ENCODE measurements around the gene ARHGAP42.

ARHGAP42 gene

GRCh38 chr11:100936781-100937180 is 249.7 kb downstream of the ARHGAP42 start:
- TF ChIP-seq CTCF (IDR thresholded peaks at IDR 0.05; ENCODE audit: control extremely low read depth, extremely low read depth, low read depth, missing control alignments), result no peak
- ChIA-PET POLR2A (no interaction called here), CTCF (no interaction called here)
- DNase-seq (ENCODE audit: extremely low spot score), result no peak

- no peak for TF ChIP-seq CTCF (IDR thresholded peaks at IDR 0.05; ENCODE audit: control extremely low read depth, extremely low read depth, low read depth, missing control alignments)
- ChIA-PET CTCF (interaction anchor here (1.1 to 2.5 kb wide), 3 partner anchors 9 to 363 kb away, joined by 3 to 6 read pairs (median 6); no protein-coding TSS in a partner anchor), POLR2A (no interaction called here)
- DNase-seq (ENCODE audit: extremely low spot score), result no peak
Observed at GRCh38 chr11:100939571-100939970, 252.5 kb downstream of the ARHGAP42 start.

- no peak for DNase-seq (ENCODE audit: extremely low spot score)
- no peak for TF ChIP-seq CTCF (IDR thresholded peaks at IDR 0.05; ENCODE audit: control extremely low read depth, extremely low read depth, low read depth, missing control alignments)
- ChIA-PET POLR2A (no interaction called here), CTCF (interaction anchor here (1.1 to 2.5 kb wide), 3 partner anchors 9 to 363 kb away, joined by 3 to 6 read pairs (median 6); no protein-coding TSS in a partner anchor)
Observed at GRCh38 chr11:100940111-100940510, 253.0 kb downstream of the ARHGAP42 start.

GRCh38 chr11:100941033-100941432 is 253.9 kb downstream of the ARHGAP42 start:
- POLR2A ChIA-PET, result no interaction called here
- CTCF ChIA-PET, result no interaction called here
- TF ChIP-seq CTCF (IDR thresholded peaks at IDR 0.05; ENCODE audit: control extremely low read depth, extremely low read depth, low read depth, missing control alignments), result no peak
- DNase-seq (ENCODE audit: extremely low spot score), result no peak

- CTCF ChIA-PET, result no interaction called here
Observed at GRCh38 chr11:100942016-100942415, 254.9 kb downstream of the ARHGAP42 start.

GRCh38 chr11:100948936-100949335 is 261.8 kb downstream of the ARHGAP42 start:
- no peak for TF ChIP-seq CTCF (IDR thresholded peaks at IDR 0.05; ENCODE audit: control extremely low read depth, extremely low read depth, low read depth, missing control alignments)
- ChIA-PET POLR2A (no interaction called here), CTCF (no interaction called here)
- DNase-seq (ENCODE audit: extremely low spot score), result no peak

More at GRCh38 chr11:100942016-100942415, 254.9 kb downstream of the ARHGAP42 start:
- TF ChIP-seq CTCF (IDR thresholded peaks at IDR 0.05; ENCODE audit: control extremely low read depth, extremely low read depth, low read depth, missing control alignments), result no peak
- DNase-seq (ENCODE audit: extremely low spot score), result no peak
- POLR2A ChIA-PET, result no interaction called here

- CTCF ChIA-PET, result no interaction called here
- POLR2A ChIA-PET, result no interaction called here
- DNase-seq (ENCODE audit: extremely low spot score), result no peak
- no peak for TF ChIP-seq CTCF (IDR thresholded peaks at IDR 0.05; ENCODE audit: control extremely low read depth, extremely low read depth, low read depth, missing control alignments)
Observed at GRCh38 chr11:100949443-100949842, 262.4 kb downstream of the ARHGAP42 start.
